ENCODE results near the gene ANXA2. TPM values are rescaled to one million over a fixed set of nuclear protein-coding genes. Genes with fewer than 3 reads are reported as not detected.
"Not testable (repeated sequence)": the region's sequence is repeated elsewhere in the genome, so short reads cannot be mapped to it uniquely, and the experiment has no call there.

ANXA2 gene
- total RNA-seq, 2 experiments from 2014 or later: 16.9 to 18.0 TPM

GRCh38 chr15:60371175-60372051, 26.4 kb downstream of the ANXA2 start:
- CTCF ChIA-PET: no interaction called here
- no peaks in the 10 kb centered on the region for H3K9me3 Mint-ChIP-seq
- intact Hi-C loops (cut with micrococcal nuclease): no loop called here
- DNase-seq: no peak
- no peaks in the 10 kb centered on the region for H3K36me3 Mint-ChIP-seq (ENCODE audit: low read depth)
- H3K27ac Mint-ChIP-seq: no peak overlapping the region
- H3K4me3 Mint-ChIP-seq: no peak overlapping the region
- H3K4me1 Mint-ChIP-seq (ENCODE audit: low read depth): no peaks in the 10 kb centered on the region
- no peaks in the 10 kb centered on the region for H3K27me3 Mint-ChIP-seq (ENCODE audit: low read depth)

- intact Hi-C loops (cut with micrococcal nuclease): no loop called here
- CTCF ChIA-PET: no interaction called here
Observed at GRCh38 chr15:60370869-60371136, 27.0 kb downstream of the ANXA2 start.

GRCh38 chr15:60370105-60370868, 27.5 kb downstream of the ANXA2 start:
- Mint-ChIP-seq H3K27ac (no peak overlapping the region), H3K4me1 (ENCODE audit: low read depth) (no peaks in the 10 kb centered on the region), H3K27me3 (ENCODE audit: low read depth) (no peaks in the 10 kb centered on the region), H3K9me3 (no peaks in the 10 kb centered on the region), H3K4me3 (no peak overlapping the region), H3K36me3 (ENCODE audit: low read depth) (no peaks in the 10 kb centered on the region)
- CTCF ChIA-PET: interaction anchor here (0.7 kb wide), 1 partner anchor 11 kb away, joined by 3 read pairs; no protein-coding TSS in a partner anchor
- intact Hi-C loops (cut with micrococcal nuclease): no loop called here
- DNase-seq: no peak

More at GRCh38 chr15:60370869-60371136, 27.0 kb downstream of the ANXA2 start:
- no peak overlapping the region for H3K27ac Mint-ChIP-seq
- no peaks in the 10 kb centered on the region for H3K9me3 Mint-ChIP-seq
- H3K4me3 Mint-ChIP-seq: no peak overlapping the region
- H3K27me3 Mint-ChIP-seq (ENCODE audit: low read depth): no peaks in the 10 kb centered on the region
- no peaks in the 10 kb centered on the region for H3K4me1 Mint-ChIP-seq (ENCODE audit: low read depth)
- DNase-seq: no peak
- H3K36me3 Mint-ChIP-seq (ENCODE audit: low read depth): no peaks in the 10 kb centered on the region

- intact Hi-C loops (cut with micrococcal nuclease): loop anchor here (10.0 kb wide), 1 partner anchor 685 kb away; no protein-coding TSS in a partner anchor
- no peak overlapping the region for H3K27ac Mint-ChIP-seq
Observed at GRCh38 chr15:60369696-60370095, 28.1 kb downstream of the ANXA2 start.

DNA sequence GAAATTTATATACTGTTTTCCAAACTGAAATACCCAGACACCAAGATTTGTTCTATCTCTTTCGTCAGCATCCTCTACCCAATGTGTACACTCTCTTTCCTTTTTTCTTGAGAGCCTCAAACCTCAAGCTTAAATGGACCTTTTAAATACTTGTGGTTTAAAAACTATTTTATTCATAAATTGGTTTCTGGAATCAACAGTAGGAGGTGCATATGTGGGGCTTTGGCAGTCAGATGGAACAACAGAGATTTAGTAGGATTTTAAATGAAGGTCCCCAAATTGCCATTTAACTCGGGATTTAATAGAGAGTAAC, 33.2 kb downstream of the ANXA2 start:
- H3K27me3 Mint-ChIP-seq (ENCODE audit: low read depth): no peaks in the 10 kb centered on the region
- intact Hi-C loops (cut with micrococcal nuclease): loop anchor here (5.0 to 10.0 kb wide), 3 partner anchors 143 to 1468 kb away; no protein-coding TSS in a partner anchor
- H3K9me3 Mint-ChIP-seq: no peaks in the 10 kb centered on the region
- H3K36me3 Mint-ChIP-seq (ENCODE audit: low read depth): no peaks in the 10 kb centered on the region
- H3K4me1 Mint-ChIP-seq (ENCODE audit: low read depth): peaks cover 12% of the 10 kb centered on the region
- no peak overlapping the region for H3K27ac Mint-ChIP-seq
- H3K4me3 Mint-ChIP-seq: no peak overlapping the region
- CTCF ChIA-PET: no interaction called here
- no peak for DNase-seq

More at GRCh38 chr15:60369696-60370095, 28.1 kb downstream of the ANXA2 start:
- H3K4me3 Mint-ChIP-seq: no peak overlapping the region
- no peaks in the 10 kb centered on the region for H3K36me3 Mint-ChIP-seq (ENCODE audit: low read depth)
- no peaks in the 10 kb centered on the region for H3K4me1 Mint-ChIP-seq (ENCODE audit: low read depth)
- DNase-seq: no peak
- no peaks in the 10 kb centered on the region for H3K27me3 Mint-ChIP-seq (ENCODE audit: low read depth)
- H3K9me3 Mint-ChIP-seq: no peaks in the 10 kb centered on the region
- CTCF ChIA-PET: interaction anchor here (0.7 kb wide), 1 partner anchor 10 kb away, joined by 3 read pairs; no protein-coding TSS in a partner anchor

DNA sequence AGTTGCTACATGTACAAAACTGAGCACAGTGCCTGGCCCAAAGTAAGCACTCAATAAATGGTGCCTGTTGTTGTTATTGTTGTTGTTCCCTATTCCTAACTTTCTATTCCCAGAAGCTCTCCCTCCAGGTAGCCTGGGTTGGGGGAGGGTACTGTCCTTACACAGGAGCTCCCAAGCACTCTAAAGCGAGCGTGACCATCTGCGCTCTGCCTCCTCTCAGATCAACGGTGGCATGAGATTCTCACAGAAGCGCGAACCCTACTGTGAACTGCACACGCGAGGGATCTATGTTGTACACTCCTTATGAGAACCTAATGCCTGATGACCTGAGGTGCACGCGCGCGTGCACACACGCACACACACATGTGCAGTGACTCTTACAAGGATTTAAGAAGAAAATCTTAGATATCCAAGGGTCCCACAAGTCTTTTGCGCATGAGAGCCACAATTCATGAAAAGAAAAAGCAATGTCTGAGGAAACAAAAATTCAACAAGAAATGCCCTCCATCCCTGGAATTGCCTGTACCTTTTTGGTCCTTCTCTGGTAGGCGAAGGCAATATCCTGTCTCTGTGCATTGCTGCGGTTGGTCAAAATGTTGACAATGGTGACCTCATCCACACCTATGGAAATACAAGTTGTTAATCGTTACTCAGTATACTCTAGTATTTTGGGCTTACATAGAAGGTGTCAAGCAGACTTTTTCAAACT, 33.7 kb downstream of the ANXA2 start:
- Mint-ChIP-seq H3K36me3 (ENCODE audit: low read depth) (no peaks in the 10 kb centered on the region), H3K4me3 (no peak overlapping the region), H3K9me3 (no peaks in the 10 kb centered on the region), H3K4me1 (ENCODE audit: low read depth) (peaks cover 12% of the 10 kb centered on the region), H3K27ac (no peak overlapping the region), H3K27me3 (ENCODE audit: low read depth) (no peaks in the 10 kb centered on the region)
- intact Hi-C loops (cut with micrococcal nuclease): loop anchor here (2.0 to 10.0 kb wide), 6 partner anchors 25 to 1468 kb away; no protein-coding TSS in a partner anchor
- CTCF ChIA-PET: interaction anchor here (0.5 to 1.3 kb wide), 3 partner anchors 116 to 803 kb away, joined by 3 to 5 read pairs (median 4); no protein-coding TSS in a partner anchor
- DNase-seq: no peak

DNA sequence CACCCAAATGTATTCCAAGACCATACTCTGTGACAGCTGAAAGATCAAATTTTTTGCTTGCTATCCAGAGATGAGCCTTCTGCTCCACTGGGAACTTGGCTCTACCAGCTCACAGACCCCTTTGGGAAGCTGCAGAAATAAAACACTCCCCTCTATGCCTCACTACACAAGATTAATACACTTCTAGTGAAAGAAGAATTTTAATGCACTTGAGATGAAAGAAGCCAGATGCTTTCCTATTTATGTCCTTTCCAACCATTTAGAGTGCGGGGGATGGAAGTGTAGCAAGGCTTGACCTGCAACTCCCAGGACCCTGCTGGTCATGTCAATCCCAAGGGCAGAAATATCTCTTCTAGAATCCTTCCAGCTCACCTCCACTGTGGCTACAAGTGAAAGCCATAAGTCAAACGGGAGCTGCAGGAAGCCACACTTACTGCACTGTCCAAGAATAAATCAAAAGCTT, 34.7 kb downstream of the ANXA2 start:
- Mint-ChIP-seq H3K36me3 (ENCODE audit: low read depth) (no peaks in the 10 kb centered on the region), H3K9me3 (no peaks in the 10 kb centered on the region), H3K4me3 (no peak overlapping the region), H3K4me1 (ENCODE audit: low read depth) (peaks cover 12% of the 10 kb centered on the region), H3K27ac (no peak overlapping the region), H3K27me3 (ENCODE audit: low read depth) (no peaks in the 10 kb centered on the region)
- intact Hi-C loops (cut with micrococcal nuclease): loop anchor here (2.0 to 10.0 kb wide), 6 partner anchors 26 to 1469 kb away; no protein-coding TSS in a partner anchor
- CTCF ChIA-PET: interaction anchor here (0.5 to 4.7 kb wide), 5 partner anchors 81 to 804 kb away, joined by 3 to 29 read pairs (median 5); no protein-coding TSS in a partner anchor
- DNase-seq: no peak

GRCh38 chr15:60362321-60363086, 35.3 kb downstream of the ANXA2 start:
- H3K27ac Mint-ChIP-seq: no peak overlapping the region
- CTCF ChIA-PET: interaction anchor here (0.6 to 4.7 kb wide), 7 partner anchors 81 to 357 kb away, joined by 3 to 29 read pairs (median 4); no protein-coding TSS in a partner anchor
- no peaks in the 10 kb centered on the region for H3K27me3 Mint-ChIP-seq (ENCODE audit: low read depth)
- intact Hi-C loops (cut with micrococcal nuclease): loop anchor here (2.0 to 10.0 kb wide), 6 partner anchors 26 to 1470 kb away; no protein-coding TSS in a partner anchor
- H3K4me3 Mint-ChIP-seq: no peak overlapping the region
- H3K9me3 Mint-ChIP-seq: no peaks in the 10 kb centered on the region
- H3K36me3 Mint-ChIP-seq (ENCODE audit: low read depth): no peaks in the 10 kb centered on the region
- H3K4me1 Mint-ChIP-seq (ENCODE audit: low read depth): peaks cover 12% of the 10 kb centered on the region
- DNase-seq: peak; percentile 61

DNA sequence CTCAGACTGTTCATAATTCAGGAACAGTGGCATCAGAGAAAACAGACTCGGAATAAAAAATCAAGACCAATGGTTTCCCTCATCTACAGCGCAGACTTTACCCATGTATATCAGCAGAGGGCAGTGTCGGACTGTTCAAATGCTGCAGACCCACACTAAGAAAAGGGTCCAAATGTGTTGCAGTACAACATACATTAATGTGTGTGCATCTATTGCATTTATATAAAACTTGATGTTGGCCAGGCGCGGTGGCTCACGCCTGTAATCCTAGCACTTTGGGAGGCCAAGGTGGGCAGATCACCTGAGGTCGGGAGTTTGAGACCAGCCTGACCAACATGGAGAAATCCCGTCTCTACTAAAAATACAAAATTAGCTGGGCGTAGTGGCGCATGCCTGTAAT, 38.0 kb downstream of the ANXA2 start:
- not testable (repeated sequence) for H3K36me3 Mint-ChIP-seq (ENCODE audit: low read depth); H3K9me3 Mint-ChIP-seq; H3K4me3 Mint-ChIP-seq; H3K27ac Mint-ChIP-seq; H3K27me3 Mint-ChIP-seq (ENCODE audit: low read depth)
- intact Hi-C loops (cut with micrococcal nuclease): loop anchor here (1.0 to 10.0 kb wide), 6 partner anchors 85 to 1473 kb away; no protein-coding TSS in a partner anchor
- H3K4me1 Mint-ChIP-seq (ENCODE audit: low read depth): peaks cover 12% of the 10 kb centered on the region
- peak; percentile 62 for DNase-seq
- CTCF ChIA-PET: interaction anchor here (0.6 to 4.7 kb wide), 33 partner anchors 9 to 724 kb away, joined by 3 to 29 read pairs (median 3); no protein-coding TSS in a partner anchor

- Mint-ChIP-seq H3K36me3 (ENCODE audit: low read depth) (no peaks in the 10 kb centered on the region), H3K9me3 (no peaks in the 10 kb centered on the region), H3K27me3 (ENCODE audit: low read depth) (no peaks in the 10 kb centered on the region), H3K4me1 (ENCODE audit: low read depth) (peaks cover 12% of the 10 kb centered on the region), H3K4me3 (no peak overlapping the region), H3K27ac (no peak overlapping the region)
- CTCF ChIA-PET: interaction anchor here (0.5 to 4.7 kb wide), 39 partner anchors 10 to 725 kb away, joined by 3 to 29 read pairs (median 3); no protein-coding TSS in a partner anchor
- intact Hi-C loops (cut with micrococcal nuclease): loop anchor here (1.0 to 2.0 kb wide), 3 partner anchors 86 to 558 kb away; no protein-coding TSS in a partner anchor
- no peak for DNase-seq
Observed at GRCh38 chr15:60358935-60359682, 38.7 kb downstream of the ANXA2 start.

GRCh38 chr15:60356832-60357231, 41.0 kb downstream of the ANXA2 start:
- CTCF ChIA-PET: no interaction called here
- H3K9me3 Mint-ChIP-seq: peaks cover 3% of the 10 kb centered on the region
- no peak overlapping the region for H3K27ac Mint-ChIP-seq
- no peak for DNase-seq
- no peaks in the 10 kb centered on the region for H3K27me3 Mint-ChIP-seq (ENCODE audit: low read depth)
- H3K36me3 Mint-ChIP-seq (ENCODE audit: low read depth): peaks cover 11% of the 10 kb centered on the region
- H3K4me3 Mint-ChIP-seq: no peak overlapping the region
- intact Hi-C loops (cut with micrococcal nuclease): no loop called here
- H3K4me1 Mint-ChIP-seq (ENCODE audit: low read depth): no peaks in the 10 kb centered on the region

Measured in activated naive CD4-positive, alpha-beta T cell treated with anti-CD3 and anti-CD28 coated beads for 36 hours (primary cell).